ENCODE results near the gene CKS1B.
A peak's percentile ranks its signal among the peaks of the same experiment; 100 is the strongest.
"Not testable (repeated sequence)": the region's sequence is repeated elsewhere in the genome, so short reads cannot be mapped to it uniquely, and the experiment has no call there.

Gene CKS1B

DNA sequence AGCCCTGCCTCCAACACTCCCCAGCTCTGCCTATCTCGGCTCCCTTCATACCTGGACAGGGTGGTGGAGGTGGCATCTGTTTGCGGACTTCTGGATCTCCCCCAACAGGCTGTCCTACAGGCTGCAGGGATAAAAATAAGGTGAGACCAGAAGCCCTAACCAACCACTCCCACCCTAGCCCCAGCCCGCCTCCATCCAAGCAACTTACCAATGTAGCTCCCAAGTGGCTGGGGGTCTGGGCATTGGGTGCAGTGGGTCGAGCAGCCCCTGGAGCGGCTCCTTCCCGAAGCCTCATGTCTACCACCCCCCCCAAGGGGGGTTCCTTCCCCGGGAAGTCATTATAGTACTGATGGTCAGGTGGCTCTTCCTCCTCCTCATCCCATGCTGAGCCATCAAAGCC is 8.4 kb upstream of the CKS1B start:
- DNase-seq: no peak

DNA sequence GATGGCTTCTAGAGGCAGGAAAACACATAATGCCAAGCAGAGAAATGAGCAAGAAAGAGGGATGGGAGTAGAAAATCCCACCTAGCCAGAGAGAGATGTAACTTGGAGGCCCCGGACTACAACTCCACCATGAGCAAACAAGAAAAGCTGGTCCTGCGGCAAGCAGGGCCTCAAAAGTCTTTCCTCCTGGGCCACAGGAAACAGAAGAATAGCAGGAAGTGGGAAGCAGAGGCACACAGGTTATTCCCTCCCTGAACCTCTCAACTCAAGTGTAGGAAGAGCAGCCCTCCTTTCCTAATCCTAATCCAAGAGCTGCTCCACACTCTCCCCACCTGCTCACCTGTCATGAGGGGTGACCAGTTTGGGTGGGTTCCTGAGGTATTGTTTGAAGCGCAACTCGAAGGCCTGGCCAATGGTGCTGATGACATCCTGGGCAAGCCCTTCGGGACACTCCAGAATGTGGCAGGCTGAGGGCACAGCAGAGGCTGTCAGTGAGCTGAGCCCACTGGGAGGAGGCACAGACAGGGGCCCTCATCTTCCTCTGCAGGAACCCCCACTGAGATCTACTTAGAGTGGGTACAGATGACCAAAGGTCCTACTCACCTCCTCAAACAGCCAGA is 7.0 kb upstream of the CKS1B start:
- DNase-seq: no peak

DNA sequence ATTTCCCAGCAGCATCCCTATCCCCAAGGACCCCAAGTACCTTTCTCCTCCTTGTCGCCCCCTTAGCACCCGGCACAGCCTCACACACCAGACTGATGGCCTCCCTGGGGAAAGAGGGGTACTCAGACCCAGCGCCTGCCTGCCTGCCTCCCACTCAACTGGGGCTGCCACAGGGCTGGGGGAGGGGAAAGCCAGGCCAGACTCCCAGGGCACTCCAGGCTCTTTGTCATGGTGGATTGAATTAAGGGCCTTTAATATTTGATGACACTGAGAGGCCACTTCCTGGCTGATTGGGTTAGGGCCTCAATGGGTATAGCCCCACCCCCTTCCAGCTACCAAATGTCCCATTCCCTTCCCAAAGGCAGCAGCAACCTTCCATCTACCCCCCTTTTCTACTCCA is 5.8 kb upstream of the CKS1B start:
- no peak for DNase-seq

DNA sequence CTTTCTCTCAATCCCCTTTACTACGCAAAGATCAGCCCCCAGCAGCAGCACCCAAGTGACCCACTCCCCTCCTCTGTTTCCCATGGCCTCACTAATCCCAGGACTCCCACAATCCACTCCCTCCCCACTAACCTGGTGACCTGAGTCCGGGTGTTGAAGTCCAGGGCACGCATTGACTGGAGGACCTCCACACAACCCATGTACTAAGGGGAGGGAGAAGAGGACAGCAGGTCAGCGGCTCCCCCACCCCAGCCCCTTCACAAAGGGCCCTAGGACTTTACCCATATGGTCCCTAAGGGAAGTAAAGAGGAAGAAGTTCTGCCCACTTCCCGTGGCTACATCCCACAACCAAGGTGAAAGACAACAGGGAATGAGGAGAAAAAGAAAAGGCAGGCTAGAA is 5.2 kb upstream of the CKS1B start:
- DNase-seq: no peak

DNA sequence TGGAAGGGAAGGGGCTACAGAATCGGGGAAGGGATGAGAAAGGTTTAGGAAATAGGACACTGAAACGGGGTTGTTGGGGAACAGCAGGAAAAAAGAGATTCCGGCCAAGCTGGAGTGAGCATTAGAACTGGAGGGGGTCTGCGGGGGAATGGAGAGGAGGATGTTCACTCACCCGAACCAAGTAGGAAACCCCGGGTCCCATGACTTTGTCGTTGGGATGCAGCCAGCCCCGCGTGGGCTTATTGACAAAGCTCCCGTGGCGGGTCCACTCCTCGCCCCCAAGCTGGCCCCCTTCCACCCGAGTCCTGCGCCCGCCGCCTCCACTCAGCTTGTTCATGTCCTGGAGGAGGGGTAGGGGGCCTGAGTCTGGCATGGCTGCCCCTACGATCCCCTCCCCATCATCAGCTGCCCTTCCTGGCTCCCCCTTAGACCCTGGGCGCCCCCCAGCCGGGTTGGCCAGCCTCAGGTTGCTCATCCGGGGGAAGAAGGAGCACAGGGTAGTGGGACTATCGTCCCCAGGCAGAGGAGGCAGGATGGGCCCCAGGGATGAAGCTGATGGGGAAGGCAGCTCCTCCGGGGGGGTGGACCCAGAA is 4.5 kb upstream of the CKS1B start:
- DNase-seq: no peak

DNA sequence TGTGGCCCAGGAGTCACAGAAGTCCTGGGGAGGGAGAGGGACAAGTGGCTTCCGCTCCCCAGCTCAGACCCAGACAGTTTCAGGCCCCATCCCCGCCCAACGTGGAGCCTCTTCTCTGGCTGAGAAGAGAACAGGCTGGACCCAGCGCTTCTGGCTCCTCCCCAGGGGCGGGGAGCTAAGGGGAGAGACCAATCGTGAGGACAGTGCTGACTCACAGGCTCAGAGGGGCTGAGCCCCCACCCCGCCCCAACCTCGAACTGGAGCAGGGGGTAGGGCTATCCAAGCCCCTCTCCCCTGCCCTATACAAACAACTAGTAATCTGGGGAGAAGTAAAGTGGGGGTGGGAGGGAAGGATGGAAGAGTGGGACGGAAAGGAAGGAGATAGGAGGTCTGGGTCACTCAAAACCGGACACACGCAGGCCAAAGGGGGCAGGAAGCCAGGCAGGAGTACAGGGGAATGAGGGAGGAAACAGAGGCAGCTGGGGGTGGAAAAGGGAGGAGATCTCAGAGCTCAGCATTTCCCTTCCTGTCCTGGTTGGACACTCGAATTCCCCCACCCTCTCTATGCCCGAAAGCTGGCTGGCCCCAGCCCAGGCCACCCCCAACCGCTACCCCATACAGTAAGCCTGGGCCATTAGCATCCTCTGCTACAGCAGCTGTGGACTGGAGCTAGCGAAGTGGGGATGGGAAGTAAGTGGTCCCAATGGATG is 3.7 kb upstream of the CKS1B start, which contains the start of gene SHC1:
Gene SHC1 (minus strand): TSS at position 117 of the 710 bp plus-strand sequence. CDS start 221 bp downstream, outside the sequence.
- DNase-seq: peak in 1 of 5 donors; percentile 39

DNA sequence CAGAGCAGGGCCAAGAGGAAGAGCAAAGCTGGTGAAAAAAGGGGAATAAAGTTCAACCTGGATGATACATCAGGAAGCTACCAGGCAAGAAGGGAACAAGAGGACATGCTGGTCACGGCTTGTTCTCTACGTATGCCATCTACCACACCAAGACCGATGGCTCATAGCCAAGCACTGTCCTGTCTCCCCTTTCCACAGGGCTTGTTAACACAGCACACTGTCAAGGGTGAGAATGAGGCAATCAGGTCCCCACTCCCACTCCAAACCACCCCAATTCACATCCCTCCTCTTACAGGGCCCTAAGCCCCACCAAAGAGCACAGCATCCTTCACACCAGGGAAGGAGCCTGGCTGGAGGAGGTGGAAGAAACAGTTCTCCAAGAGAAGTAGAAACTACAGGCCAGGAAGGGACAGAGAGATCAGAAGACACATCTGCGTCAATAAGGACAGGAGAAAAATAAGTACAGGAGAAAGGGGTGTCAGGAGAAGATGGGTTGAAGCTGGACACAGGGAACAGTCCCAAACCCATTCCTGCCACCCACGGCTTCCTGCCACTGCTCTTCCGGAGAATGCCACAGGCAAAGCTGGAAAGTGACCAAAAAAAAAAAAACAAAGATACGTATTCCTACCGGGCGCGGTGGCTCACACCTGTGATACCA is 3.0 kb upstream of the CKS1B start:
- DNase-seq: no peak

DNA sequence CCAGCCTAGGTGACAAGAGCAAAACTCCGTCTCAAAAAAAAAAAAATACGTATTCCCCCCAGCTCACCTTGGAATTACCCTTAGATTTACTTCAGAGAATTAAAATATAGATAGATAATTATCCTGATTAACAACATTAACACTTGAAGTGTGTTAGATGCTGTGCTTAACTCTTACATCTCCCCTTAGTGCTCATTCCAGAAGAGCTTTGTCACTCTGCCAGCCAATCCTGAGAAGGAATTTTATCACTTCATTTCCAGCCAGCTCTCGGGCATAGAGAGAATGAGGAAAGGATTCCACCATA is 2.3 kb upstream of the CKS1B start:
- DNase-seq: no peak

DNA sequence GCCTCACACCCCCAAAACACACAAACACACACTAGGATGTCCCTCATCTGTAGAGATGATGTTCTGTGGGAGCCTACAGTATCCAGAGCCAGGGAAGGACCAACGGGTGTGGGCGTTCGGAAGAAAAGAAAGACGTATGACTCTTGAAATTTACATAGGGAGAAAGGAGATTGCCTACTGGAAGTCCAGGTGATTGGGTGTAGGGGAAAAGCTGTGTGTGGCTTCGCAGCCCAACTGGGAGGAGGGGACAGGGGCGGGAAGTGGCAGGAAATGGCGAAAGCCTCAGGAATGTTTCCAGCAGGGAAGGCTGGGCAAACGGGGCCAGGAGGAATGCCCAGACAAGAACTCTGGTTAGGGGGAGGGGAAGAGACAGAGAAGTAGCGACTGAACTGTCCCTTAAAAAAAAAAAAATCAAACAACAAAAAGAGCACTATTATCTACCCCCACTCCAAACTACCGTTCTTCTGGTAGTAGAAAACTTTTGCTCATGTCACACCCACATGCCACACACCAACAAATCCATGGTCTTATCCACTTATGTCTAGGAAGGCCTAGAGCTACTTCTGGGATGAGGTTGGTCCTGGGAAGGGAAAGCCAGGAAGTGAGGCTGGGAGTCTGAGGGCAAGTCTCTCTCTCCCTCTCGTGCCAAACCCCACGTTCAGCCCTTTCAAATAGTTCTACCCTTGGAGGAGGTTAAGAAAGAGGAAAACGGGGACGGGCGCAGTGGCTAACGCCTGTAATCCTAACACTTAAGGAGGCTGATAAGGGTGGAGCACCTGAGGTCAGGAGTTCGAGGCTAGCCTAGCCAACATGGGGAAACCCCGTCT is 1.8 kb upstream of the CKS1B start:
- DNase-seq: no peak

DNA sequence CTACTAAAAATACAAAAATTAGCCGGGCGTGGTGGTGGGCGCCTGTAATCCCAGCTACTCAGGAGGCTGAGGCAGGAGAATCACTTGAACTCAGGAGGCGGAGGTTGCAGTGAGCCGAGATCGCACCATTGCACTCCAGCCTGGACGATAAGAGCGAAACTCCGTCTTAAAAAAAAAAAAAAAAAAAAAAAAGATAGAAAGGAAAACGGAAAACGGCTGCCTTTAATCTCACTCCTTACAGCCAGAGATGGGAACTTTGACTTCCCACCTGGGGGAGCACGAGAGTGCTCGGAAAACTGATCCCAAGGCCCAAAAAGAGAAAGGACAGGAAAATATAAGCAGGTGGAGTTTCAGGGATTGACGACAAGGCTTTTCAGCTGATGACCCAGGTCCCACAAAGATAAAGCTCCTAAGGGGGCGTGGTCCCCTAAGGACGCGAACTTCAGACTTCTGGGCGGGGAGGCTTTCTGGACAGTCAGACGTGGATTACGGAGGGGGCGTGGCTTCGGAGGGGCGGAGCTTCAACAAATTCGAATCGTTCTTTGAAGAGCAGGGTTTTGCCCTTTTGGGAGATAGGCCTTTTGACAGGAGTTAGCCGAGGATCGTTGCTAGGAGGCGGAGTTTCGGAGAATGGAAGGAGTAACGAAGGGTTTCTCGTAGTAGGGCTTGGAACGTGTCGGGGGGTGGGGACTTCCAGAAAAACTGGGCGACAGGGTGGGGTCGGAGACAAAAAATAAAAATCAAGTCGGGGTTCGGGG is 958 bp upstream of the CKS1B start:
- DNase-seq: peak; percentile 81 to 94 (median 91)

DNA sequence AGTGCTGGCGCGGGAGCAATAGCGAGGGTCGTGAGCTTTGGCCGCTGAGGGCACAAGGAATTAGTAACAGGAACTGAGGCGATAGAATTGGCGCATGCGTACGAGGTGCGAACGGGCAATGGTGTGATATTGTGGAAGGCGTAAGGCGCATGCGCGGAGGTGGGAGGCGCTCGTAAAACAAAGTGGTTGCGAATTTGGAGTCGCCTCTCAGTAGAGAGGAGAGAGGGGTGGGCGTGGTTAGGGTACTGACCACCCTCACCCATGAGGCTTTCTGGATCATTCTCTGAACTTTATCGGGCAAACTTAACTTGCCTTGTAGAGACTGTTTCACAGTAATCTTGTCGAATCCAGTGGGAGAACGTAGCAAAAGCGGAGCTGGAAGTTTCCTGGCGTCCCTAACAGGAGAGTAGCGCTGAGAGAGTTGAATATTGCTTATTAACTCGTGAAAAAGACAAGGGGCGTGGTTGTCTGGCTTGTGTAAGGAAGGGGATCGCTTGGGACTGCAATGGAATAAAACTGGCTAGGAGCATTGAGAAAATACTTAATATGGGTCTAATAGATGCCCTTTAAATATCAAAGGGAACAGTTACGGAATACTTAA is 427 bp downstream of the CKS1B start:
- peak; percentile 89 to 96 (median 91) for DNase-seq

DNA sequence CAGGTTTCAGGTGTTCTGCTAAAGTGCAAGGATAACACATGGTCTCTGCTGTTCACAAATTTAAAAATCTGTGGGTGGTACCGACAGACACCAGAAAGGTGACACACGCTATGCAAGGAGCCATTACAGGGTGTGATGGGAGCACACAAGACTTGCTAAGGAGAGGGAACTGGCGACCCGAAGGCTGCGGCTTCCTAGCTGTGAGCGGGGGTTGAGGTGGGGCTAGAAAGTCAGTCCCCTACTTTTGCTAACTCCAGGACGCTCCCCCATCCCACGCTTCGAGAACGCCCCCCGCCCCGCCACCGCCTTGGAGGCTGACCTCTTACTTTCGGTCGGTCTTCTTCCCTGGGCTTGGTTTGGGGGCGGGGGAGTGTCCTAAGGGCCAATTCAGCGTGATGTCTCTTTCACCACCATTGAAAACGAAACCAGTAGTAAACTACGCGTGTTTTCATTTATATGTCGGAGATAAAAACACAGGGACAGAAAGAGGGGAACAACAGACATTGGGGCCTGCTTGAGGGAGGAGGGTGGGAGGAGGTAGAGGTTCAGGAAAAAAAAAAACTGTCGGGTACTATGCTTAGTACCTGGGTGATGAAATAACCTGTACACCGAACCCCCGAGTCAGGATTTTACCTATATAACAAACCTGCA is 1.1 kb downstream of the CKS1B start:
- peak in 4 of 5 donors; percentile 27 to 58 (median 34) for DNase-seq

DNA sequence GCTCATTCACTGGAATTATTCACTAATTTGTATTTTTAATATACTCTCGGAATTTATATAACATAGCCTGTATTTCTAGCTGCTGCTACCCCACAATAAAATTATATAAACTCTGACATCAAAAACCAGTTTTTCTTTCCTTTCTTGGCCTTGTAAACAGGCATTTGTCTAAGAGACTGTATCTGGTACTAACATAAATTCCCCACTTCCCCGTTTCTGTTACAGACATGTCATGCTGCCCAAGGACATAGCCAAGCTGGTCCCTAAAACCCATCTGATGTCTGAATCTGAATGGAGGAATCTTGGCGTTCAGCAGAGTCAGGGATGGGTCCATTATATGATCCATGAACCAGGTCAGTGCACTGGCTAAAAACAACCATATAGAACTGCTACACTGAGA is 3.3 kb downstream of the CKS1B start:
- not testable (repeated sequence) for DNase-seq

DNA sequence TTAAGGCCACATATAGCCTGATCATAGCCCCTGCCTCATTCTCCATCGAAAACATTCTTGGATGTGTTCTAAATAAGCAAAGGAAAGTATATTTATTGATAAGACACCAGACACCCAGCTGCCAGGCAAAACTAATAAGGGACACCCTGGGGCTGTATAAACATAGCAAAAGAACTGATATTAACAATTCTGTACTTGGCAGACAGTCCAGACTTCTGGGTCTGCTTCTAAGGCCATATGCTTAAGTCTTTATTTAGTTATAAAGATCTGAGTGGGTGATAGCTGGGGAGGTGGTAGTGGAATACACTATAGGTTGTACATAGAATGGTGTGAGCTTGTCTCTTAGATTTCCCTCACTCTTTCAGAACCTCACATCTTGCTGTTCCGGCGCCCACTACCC is 3.9 kb downstream of the CKS1B start:
- DNase-seq: no peak

DNA sequence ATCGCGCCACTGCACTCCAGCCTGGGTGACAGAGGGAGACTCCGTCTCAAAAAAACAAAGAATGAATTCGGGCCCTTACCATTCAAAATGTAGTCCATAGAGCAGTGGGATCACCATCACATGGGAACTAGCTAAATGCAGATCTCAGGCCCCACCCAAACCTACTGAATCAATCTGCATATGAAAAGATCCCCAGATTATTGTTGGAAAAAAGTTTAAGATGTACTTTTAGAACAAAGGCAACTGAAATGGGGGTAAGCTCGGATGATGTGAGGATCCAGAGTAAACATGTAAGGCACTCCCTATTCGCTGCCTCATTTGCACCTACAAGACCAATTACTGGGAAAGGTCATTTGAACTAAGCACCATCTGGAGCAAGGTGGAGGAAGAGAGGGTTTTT is 7.9 kb downstream of the CKS1B start:
- no peak for DNase-seq

DNA sequence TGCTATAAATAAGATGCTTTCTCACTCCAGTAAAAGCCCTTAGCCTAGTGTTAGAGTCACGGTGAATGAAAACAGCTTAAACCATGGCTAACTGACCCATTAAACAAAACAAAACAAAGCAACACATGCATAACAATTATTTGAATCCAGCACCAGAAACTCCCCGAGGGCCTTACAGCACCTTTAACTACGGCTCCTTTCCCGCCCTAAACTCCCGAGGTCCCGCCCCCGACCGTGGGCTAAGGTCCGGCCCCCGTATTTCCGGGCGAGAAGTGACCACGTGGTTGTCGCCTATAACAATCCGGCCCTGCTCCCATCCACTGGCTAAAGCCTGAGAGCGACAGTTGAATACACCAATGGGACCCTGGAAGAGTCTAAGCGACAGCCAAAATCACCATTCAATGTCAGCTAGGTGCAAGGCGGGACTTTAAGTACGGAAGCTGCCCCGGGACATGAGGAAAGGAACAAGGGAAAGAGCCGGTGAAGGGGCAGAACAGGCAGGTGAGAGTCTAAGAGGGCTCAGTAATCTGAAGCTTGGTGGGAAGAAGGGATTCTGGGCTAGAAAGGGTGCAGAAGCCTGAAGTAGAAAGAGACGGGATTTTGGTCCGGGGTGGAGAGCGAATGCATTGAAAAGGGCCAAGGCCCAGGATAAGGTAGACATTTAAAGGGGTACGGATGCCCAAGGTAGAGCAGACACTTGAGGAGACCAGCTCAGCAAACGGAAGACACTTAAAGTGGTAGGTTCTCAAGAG is 8.6 kb downstream of the CKS1B start, which contains the start of gene FLAD1:
Gene FLAD1 (plus strand): TSS at position 448 of the 752 bp plus-strand sequence. CDS start 351 bp downstream, outside the sequence.
- DNase-seq: peak; percentile 87 to 99 (median 94)

DNA sequence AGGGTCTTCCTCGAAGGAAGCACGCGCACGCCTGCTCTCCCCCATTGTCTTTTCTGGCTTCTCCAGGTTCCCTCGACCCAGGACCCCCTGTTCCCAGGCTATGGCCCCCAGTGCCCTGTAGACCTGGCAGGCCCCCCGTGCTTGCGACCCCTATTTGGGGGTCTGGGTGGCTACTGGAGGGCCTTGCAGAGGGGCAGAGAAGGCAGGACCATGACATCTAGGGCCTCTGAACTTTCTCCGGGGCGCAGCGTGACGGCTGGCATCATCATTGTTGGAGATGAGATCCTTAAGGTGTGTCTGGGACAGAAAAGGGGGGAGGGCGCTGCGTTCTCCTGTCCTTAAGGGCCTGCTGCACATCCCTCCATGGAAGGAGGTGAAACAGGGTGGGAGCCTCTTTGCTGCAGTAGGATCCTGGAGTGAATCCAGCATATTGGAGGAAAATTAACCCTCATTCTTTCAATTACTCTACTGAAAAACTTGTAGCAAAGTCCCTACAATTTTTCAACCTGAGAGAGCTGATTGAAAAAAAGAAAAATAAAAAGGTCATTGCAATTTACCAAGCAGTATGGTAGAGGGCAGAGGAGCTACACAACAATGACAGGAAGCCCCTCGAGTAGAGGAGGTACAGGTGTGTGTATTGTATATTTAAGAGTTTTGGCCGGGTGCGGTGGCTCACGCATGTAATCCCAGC is 9.4 kb downstream of the CKS1B start:
- DNase-seq: no peak

DNA sequence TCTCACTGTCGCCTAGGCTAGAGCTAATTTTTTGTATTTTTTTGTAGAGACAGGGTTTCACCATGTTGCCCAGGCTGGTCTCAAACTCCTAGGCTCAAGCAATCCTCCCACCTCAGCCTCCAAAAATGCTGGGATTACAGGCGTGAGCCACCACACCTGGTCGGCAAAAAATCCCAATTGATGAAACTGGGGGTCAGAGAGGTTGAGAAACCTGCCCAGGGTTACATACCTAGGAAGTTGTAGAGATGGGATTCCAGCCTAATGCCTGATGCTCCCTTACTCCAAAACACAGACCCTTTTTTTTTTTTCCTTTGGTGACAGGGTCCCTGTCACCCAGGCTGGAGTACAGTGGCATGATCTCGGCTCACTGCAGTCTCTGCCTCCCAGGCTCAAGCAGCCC is 12.3 kb downstream of the CKS1B start:
- DNase-seq: not testable (repeated sequence)

DNA sequence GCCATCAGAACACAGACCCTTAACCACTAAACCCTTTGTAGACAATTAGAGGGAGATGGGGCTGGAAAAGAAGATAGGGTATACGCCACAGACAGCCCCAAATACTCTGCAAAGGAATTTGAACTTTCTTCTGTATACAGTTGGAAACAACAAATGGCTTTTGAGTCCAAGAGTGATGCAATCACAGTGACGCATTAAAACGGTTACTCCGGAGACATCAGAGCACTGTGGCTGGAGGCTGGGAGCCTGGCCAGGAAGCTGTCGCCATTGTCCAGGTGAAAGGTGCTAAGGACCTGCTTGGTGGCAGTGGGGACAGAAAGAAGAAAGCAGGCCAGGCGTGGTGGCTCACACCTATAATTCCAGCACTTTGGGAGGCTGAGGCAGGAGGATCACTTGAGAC is 12.8 kb downstream of the CKS1B start:
- no peak for DNase-seq
